HepG2 (cell line): ENCODE data around the gene KRTAP12-1.

Source experiments
- ELF4 ChIP-seq: sonication (generic); formaldehyde crosslinking; IDR thresholded peaks from 2 replicates; pipeline ENCODE4 v1.5.0; 2020; ENCODE audit warnings: missing genetic modification reagents, mild to moderate bottlenecking, moderate library complexity, borderline replicate concordance
- FOXK2 ChIP-seq: fragments of 450-650 bp; IDR thresholded peaks from 2 replicates; pipeline ENCODE4 v1.6.1; 2016
- NCOA1 ChIP-seq: sonication (generic); formaldehyde crosslinking; IDR thresholded peaks from 2 replicates; pipeline ENCODE4 v1.9.0; 2021; ENCODE audit warnings: missing genetic modification reagents
- REPIN1 ChIP-seq: sonication (generic); formaldehyde crosslinking; IDR thresholded peaks from 2 replicates; pipeline ENCODE4 v1.8.0; 2022; ENCODE audit warnings: missing genetic modification reagents, low read depth, mild to moderate bottlenecking, borderline replicate concordance
- RFX1 ChIP-seq: fragments of 450-650 bp; IDR thresholded peaks from 2 replicates; pipeline ENCODE4 v1.6.1; 2017
- SP4 ChIP-seq: sonication (generic); formaldehyde crosslinking; IDR thresholded peaks from 2 replicates; pipeline ENCODE4 v1.8.1; 2023; ENCODE audit warnings: mild to moderate bottlenecking, missing genetic modification reagents
- TCF12 ChIP-seq, 2 experiments: fragments of 450-650 bp in 1 of 2; sonication (generic) in 1 of 2; formaldehyde crosslinking in 1 of 2; IDR thresholded peaks; 2 replicates each; pipeline versions ENCODE4 v1.6.1 to v1.8.0; 2017 to 2022; ENCODE audit warnings: antibody characterized with exemption in 1 of 2, mild to moderate bottlenecking in 1 of 2, missing genetic modification reagents in 1 of 2, moderate library complexity in 1 of 2
- TRIM24 ChIP-seq: sonication (generic); formaldehyde crosslinking; IDR thresholded peaks from 2 replicates; pipeline ENCODE4 v1.8.0; 2022; ENCODE audit warnings: mild to moderate bottlenecking, missing genetic modification reagents
- ZHX1 ChIP-seq: sonication (generic); formaldehyde crosslinking; IDR thresholded peaks from 2 replicates; pipeline ENCODE4 v1.8.1; 2022; ENCODE audit warnings: low read depth, mild to moderate bottlenecking, missing genetic modification reagents
- ZNF562 ChIP-seq: sonication (generic); formaldehyde crosslinking; IDR thresholded peaks from 2 replicates; pipeline ENCODE4 v1.8.0; 2022; ENCODE audit warnings: missing genetic modification reagents, borderline replicate concordance
- ZNF598 ChIP-seq: sonication (generic); formaldehyde crosslinking; IDR thresholded peaks from 2 replicates; pipeline ENCODE4 v1.5.1; 2020; ENCODE audit warnings: mild to moderate bottlenecking, missing genetic modification reagents, borderline replicate concordance

- no peak for TF ChIP-seq SP4 (CRISPR knock-in tag)
- no peak for TF ChIP-seq ELF4
- TF ChIP-seq ZNF598: no peak
- no peak for TF ChIP-seq FOXK2
- no peak for TF ChIP-seq RFX1
- TF ChIP-seq TCF12 (IDR thresholded peaks at IDR 0.05): no peak
- no peak for TF ChIP-seq TCF12 (CRISPR knock-in tag; IDR thresholded peaks at IDR 0.05)
- no peak for TF ChIP-seq REPIN1
- no peak for TF ChIP-seq NCOA1 (CRISPR knock-in tag)
- no peak for TF ChIP-seq ZHX1 (CRISPR knock-in tag)
- no peak for TF ChIP-seq ZNF562
- no peak for TF ChIP-seq TRIM24
These were observed 27.0 kb upstream of the KRTAP12-1 start for GRCh38 chr21:44708866-44709425.
